NCI-H82 (cell line): ENCODE measurements around the gene NELFCD.
"Not testable (repeated sequence)": the region's sequence is repeated elsewhere in the genome, so short reads cannot be mapped to it uniquely, and the experiment has no call there.

Experiments
- DNase-seq: peaks from one replicate; lab custom pipeline; 2025; lab: John Stamatoyannopoulos, UW

Gene NELFCD

GRCh38 chr20:59026904-59027740, 46.1 kb downstream of the NELFCD start:
- DNase-seq: no peak

- no peak for DNase-seq
Measured at GRCh38 chr20:59027741-59028320, 46.8 kb downstream of the NELFCD start.

DNA sequence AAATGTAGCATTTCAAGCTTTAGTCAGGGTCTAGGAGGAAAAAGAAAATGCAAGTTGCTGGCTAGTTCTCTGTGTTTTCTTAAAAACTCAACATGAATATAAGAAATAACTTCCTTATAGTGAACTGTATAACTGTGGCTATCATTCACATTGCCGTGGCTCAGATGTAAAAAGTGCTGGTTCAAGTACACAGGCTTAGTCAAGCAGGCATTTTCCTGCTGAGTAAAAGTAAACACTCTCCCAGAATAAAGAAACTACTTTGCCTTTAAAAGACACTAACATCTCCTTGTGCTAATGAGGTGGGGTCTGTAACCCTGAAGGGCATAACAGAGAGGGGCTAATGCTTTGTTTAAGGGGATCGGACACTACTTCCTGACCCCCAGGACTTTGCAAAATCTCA, 47.8 kb downstream of the NELFCD start:
- no peak for DNase-seq

DNA sequence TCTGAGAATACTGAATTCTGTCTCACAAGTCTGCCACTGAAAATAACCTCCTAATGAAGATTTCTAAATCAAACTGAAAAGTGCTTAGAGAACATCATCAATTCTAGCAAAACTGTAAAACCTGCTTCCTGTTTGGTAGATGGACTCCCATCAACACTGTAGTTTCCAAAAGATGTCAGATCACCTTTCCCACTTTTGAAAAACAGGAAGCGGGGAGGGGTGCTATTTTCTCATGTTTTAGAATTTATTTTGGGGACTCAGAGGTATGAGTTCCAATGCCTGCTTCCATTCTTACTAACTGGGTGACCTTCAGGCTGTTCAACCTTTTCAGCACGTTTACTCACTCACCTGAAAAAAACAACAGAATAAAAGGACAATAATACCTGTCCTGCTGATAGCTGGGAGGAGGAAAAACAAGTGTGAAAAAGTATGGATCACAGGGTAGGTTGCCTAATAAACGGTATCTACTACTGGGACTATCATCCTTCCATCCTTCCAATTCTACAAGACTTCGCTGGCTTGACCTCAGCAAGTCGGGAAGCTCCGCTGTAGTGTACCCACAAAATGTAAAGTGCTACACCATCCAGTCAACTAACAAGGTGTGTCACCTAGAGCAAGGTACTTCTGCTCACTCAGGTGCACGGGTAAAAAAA, 50.0 kb downstream of the NELFCD start:
- no peak for DNase-seq

DNA sequence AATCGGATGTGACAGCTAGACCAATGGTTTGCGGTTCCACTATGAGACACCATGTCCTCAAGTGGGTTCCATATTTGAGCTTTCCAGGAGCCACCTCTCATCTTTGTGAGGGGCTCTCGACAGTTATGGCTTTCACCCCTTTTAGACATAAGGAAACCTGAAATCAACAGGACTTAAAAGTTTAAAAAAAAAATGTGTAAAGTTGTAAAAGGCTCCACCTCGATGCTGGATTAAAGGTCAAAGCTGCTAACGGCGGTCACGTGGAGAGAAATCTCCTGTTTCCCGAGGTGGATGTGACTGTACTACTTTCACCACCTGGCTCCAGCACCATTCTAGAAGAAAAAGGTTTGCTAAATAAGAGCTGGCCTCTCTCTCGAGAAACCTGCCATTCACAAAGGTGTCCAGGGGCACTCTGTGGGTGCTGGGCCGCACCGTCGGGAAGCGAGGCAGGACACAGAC, 50.5 kb downstream of the NELFCD start:
- peak; percentile 64 for DNase-seq

DNA sequence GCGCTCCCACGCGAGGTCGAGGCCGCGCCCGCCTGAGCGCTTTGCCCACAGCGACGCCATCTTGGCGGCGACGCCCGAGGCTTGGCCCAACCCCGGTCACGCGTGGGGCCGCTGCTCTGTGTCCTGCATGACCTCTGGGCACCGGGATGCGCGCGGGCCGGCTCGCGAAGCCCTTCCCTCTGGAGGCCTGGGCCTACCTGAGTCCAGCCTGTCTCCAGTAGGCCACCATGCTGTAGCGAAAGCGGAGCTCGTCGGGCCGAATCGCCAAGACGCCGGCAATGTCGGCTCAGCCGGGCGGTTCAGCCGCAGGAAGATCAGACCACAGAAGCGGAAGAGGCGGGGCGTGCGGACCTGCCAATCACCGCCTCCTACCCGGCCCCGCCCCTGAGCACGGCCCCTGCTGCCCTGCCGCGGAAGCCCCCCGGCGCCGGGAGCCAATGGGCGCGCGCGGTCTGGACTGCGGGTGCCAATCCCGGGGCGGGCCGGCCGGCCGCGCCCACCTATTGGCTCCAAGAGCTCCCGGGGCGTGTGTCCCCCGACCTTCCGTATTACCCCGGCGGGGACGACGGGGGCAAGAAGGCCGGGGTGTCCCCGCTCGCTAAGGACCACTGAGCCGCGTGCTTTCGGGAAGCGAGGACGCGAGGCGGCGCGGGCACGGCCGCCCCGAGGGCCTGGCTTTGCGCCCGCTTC, 51.1 kb downstream of the NELFCD start, which contains the start of gene ATP5F1E:
Gene ATP5F1E (minus strand): TSS at position 313 of the 690 bp plus-strand sequence. CDS start 84 bp downstream, at position 229.
- DNase-seq: peak; percentile 99

- DNase-seq: peak; percentile 88
Measured at GRCh38 chr20:59032713-59033059, 51.6 kb downstream of the NELFCD start.

DNA sequence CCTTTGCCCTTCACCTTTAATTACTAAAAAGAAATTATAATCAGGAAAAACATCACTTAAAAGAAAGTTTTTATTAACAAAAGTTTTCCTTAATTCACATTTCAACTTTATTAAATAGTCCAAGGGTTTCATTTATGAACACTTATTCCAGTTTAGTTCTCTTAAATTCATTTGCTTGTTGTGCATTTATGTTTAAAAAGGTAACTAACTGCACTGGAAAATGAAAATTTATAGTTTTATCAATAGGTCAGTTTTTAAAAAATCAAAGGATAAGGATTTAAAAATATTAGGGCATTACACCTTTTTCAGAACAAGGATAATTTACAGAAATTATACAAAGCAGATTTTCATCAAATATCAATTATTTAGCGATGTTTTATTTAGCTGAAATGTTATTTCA, 52.0 kb downstream of the NELFCD start:
- DNase-seq: no peak

DNA sequence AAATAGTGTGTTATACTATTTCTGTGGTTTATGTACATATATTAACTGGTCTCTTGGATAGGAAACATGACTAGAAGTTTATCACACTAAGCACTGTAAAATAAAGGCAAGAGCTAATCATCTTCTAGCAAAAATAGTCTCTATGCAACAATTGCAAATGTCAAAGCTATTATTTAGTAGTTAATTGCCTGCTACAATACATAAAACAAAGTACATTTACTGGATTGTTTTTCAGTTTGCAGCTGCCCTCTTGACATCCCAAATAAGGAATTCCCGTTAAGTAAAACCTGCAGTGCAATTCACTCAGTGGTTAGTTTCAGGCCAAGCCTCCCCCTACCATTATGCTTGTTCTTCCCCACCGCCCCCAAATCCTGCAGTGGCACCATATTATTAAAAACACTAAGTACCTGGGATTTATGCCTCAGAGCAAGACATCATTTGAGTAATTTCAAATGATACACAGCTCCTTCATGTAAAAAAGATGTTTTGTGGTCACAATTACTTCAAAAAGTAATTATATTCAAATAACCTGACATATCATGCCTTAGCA, 52.6 kb downstream of the NELFCD start:
- no peak for DNase-seq

GRCh38 chr20:59035381-59035780, 54.3 kb downstream of the NELFCD start:
- DNase-seq: no peak

DNA sequence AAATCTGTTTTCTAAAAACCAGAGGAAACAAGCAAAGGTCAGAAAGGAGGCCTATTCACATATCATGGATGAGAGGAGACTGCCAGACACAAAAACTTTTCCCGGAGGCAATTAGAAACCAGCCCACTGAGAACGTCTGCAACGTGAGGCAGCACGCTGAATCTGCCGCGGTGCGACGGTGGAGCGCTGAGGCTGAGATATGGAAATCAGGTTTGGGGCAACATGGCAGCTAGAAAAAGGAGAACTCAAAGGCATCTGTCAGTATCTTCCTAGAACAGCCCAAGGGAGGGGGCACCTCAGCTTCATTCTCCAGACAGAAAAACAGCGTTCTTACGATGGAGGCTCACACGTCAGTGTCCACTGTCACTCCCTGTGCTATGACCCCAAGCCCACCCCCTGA, 56.3 kb downstream of the NELFCD start:
- no peak for DNase-seq

DNA sequence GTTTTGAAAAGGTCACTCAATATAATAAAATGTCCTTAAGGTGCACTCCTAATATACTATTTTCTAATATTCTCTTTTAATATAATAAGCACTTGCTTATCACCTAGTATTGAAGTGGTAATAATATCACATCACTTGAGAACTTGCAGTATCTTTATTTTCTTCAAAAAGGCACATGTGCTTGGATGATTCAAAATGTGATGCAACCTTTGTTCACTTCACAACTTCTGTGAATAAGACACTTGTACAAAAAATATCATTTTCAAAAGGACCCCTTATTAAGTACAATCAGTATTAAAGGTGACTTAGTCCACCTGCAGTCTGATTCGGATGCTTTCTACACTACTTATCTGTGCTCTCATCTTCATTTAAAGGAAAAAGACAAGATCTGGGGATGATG, 58.2 kb downstream of the NELFCD start:
- DNase-seq: no peak

DNA sequence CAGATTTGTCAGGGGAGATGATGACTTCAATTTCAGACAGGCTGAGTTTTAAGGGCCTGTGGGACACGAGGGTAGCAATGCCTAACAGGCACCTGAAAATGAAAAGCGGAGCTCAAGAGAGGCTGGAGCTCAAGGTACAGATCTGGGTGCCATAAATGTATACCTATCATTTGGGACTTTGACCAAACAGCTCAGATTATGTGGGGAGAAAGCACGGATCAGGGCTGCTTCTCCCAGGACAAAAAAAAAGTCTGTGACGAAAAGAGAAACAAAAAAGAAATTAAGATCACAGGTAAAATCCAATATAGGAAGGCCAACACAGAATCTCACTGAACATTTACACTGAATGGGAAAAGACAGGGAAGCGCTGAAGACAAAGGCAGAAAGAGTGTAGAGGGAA, 59.6 kb downstream of the NELFCD start:
- DNase-seq: no peak

- not testable (repeated sequence) for DNase-seq
Measured at GRCh38 chr20:59041487-59041886, 60.4 kb downstream of the NELFCD start.

GRCh38 chr20:59042151-59042795, 61.2 kb downstream of the NELFCD start, which contains the start of gene PRELID3B:
Gene PRELID3B (minus strand): TSS chr20:59042786. CDS start chr20:59042730, 56 bp downstream.
- DNase-seq: peak; percentile 54

- peak; percentile 96 for DNase-seq
Measured at GRCh38 chr20:59042796-59043631, 62.0 kb downstream of the NELFCD start.

DNA sequence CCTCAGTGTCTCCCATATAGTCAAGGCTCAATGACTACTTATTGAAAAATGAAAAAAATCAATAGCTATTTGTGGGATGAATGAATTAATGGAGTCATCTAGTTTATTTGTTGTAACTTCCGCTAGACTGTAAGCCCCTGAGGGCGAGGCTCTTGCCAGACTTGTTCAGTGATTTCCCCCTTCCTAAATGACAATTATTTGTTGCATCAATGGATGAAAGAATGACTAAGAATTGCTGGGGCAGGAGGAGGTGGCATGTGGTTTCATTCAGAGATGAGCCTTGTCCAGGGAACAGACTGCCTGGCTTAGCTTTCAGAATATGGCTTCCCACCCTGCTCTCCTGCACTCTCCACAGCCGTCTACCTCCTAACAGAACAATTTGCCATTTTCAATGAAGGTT, 62.6 kb downstream of the NELFCD start:
- no peak for DNase-seq

- no peak for DNase-seq
Measured at GRCh38 chr20:59044295-59044694, 63.2 kb downstream of the NELFCD start.
